Measurements from ENCODE around the gene MYL2.

GRCh38 chr12:110872100-110872499 is 48.3 kb downstream of the MYL2 start:
- TF ChIP-seq, protein P1, sequence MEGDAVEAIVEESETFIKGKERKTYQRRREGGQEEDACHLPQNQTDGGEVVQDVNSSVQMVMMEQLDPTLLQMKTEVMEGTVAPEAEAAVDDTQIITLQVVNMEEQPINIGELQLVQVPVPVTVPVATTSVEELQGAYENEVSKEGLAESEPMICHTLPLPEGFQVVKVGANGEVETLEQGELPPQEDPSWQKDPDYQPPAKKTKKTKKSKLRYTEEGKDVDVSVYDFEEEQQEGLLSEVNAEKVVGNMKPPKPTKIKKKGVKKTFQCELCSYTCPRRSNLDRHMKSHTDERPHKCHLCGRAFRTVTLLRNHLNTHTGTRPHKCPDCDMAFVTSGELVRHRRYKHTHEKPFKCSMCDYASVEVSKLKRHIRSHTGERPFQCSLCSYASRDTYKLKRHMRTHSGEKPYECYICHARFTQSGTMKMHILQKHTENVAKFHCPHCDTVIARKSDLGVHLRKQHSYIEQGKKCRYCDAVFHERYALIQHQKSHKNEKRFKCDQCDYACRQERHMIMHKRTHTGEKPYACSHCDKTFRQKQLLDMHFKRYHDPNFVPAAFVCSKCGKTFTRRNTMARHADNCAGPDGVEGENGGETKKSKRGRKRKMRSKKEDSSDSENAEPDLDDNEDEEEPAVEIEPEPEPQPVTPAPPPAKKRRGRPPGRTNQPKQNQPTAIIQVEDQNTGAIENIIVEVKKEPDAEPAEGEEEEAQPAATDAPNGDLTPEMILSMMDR (IDR thresholded peaks at IDR 0.05): no peak
- TF ChIP-seq POLR2A (IDR thresholded peaks at IDR 0.05; ENCODE audit: low read depth): no peak
- TF ChIP-seq POLR2AphosphoS5 (IDR thresholded peaks at IDR 0.05): no peak
- no peak for TF ChIP-seq EP300 (IDR thresholded peaks at IDR 0.05)
